22Rv1 (cell line): ENCODE results near the gene TPBG.

Experiments used
- H3K27ac ChIP-seq: fragments of 450-650 bp; 2 replicates; pipeline ENCODE4 v1.5.1; 2017
- ZFX ChIP-seq: fragments of 450-650 bp; IDR thresholded peaks from 2 replicates; pipeline ENCODE4 v1.6.1; 2017; ENCODE audit warnings: antibody characterized with exemption, borderline replicate concordance
- TF ChIP-seq, protein P1 (sequence below): fragments of 450-650 bp; IDR thresholded peaks from 2 replicates; pipeline ENCODE4 v1.5.1; 2017; ENCODE audit warnings: mild to moderate bottlenecking

The TPBG gene

GRCh38 chr6:82397962-82398692 lies 34.5 kb downstream of the TPBG start:
- no peak overlapping the region for H3K27ac ChIP-seq
- no peak for TF ChIP-seq ZFX
- TF ChIP-seq, protein P1, sequence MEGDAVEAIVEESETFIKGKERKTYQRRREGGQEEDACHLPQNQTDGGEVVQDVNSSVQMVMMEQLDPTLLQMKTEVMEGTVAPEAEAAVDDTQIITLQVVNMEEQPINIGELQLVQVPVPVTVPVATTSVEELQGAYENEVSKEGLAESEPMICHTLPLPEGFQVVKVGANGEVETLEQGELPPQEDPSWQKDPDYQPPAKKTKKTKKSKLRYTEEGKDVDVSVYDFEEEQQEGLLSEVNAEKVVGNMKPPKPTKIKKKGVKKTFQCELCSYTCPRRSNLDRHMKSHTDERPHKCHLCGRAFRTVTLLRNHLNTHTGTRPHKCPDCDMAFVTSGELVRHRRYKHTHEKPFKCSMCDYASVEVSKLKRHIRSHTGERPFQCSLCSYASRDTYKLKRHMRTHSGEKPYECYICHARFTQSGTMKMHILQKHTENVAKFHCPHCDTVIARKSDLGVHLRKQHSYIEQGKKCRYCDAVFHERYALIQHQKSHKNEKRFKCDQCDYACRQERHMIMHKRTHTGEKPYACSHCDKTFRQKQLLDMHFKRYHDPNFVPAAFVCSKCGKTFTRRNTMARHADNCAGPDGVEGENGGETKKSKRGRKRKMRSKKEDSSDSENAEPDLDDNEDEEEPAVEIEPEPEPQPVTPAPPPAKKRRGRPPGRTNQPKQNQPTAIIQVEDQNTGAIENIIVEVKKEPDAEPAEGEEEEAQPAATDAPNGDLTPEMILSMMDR: no peak

GRCh38 chr6:82408952-82409431 lies 45.4 kb downstream of the TPBG start:
- TF ChIP-seq, protein P1: no peak
- TF ChIP-seq ZFX: no peak
- no peak overlapping the region for H3K27ac ChIP-seq

GRCh38 chr6:82410151-82410648 lies 46.6 kb downstream of the TPBG start:
- H3K27ac ChIP-seq: no peak overlapping the region
- TF ChIP-seq ZFX: no peak
- TF ChIP-seq, protein P1: no peak

- H3K27ac ChIP-seq: no peak overlapping the region
Measured at GRCh38 chr6:82413868-82414267, 50.3 kb downstream of the TPBG start.

GRCh38 chr6:82415820-82416219 lies 52.2 kb downstream of the TPBG start:
- H3K27ac ChIP-seq: no peak overlapping the region
- TF ChIP-seq ZFX: no peak
- TF ChIP-seq, protein P1: no peak

More at GRCh38 chr6:82413868-82414267, 50.3 kb downstream of the TPBG start:
- TF ChIP-seq, protein P1: no peak
- no peak for TF ChIP-seq ZFX

- H3K27ac ChIP-seq: no peak overlapping the region
- TF ChIP-seq ZFX: no peak
- TF ChIP-seq, protein P1: no peak
Measured at GRCh38 chr6:82416346-82416745, 52.7 kb downstream of the TPBG start.
